Measurements from ENCODE around the gene SF3A1. TPM values are rescaled to one million over a fixed set of nuclear protein-coding genes. Genes with fewer than 3 reads are reported as not detected.

The SF3A1 gene
- total and polyA plus RNA-seq, 2 of the 13 experiments (the other 11 are each of a cell fraction or from before 2014, with no cell fraction given) = 10.0 to 22.0 TPM

DNA sequence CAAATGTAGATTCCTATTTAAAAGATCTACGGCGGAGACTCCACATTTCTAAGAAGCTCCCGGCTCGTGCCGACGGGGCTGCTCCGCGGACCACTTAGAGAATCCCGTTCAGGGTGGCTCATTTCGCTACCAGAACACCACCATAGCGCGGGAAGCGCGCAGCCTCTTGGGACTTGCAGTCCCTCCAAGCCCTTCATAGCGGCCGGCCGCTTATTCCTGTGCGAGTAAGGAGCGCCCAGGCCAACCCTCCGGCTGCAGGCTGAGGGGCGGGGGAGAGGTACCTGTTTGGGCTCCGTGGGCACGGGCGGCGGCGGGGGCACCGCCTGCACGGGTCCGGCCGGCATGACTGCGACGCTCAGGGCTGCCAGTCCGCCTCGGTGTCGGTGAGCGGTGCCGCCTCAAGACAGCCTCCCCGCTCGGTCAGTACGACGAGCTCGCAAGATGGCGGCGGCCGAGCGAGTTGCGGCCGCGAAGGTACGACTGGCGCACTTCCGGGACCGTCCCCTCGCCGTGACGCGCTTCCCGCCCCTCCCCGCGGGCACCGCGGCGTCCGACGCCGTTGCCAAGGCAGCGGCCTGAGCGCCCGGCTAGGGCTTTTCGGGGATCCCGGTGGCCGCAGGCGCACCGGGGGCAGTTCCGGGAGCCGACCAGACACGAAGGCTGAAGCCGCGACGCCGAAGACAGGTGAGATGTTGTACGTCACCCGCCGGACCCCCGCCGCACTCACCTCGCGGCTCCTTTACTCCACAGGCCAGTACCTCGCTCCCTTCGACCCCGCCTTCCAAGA lies at the start of gene SF3A1, which contains the start of gene CCDC157 (continued):
- peak; percentile 59; the same call in 1 of the 2 replicates for TF ChIP-seq PRDM15 (CRISPR knock-in tag; IDR thresholded peaks at IDR 0.05)
- TF ChIP-seq, protein P1, sequence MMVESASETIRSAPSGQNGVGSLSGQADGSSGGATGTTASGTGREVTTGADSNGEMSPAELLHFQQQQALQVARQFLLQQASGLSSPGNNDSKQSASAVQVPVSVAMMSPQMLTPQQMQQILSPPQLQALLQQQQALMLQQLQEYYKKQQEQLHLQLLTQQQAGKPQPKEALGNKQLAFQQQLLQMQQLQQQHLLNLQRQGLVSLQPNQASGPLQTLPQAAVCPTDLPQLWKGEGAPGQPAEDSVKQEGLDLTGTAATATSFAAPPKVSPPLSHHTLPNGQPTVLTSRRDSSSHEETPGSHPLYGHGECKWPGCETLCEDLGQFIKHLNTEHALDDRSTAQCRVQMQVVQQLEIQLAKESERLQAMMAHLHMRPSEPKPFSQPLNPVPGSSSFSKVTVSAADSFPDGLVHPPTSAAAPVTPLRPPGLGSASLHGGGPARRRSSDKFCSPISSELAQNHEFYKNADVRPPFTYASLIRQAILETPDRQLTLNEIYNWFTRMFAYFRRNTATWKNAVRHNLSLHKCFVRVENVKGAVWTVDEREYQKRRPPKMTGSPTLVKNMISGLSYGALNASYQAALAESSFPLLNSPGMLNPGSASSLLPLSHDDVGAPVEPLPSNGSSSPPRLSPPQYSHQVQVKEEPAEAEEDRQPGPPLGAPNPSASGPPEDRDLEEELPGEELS (CRISPR knock-in tag; IDR thresholded peaks at IDR 0.05) = no peak
- 0 out of 2 replicates have a peak, but pooled peaks have one; percentile 41 for TF ChIP-seq GATA4 (IDR thresholded peaks at IDR 0.05; ENCODE audit: borderline replicate concordance, low read depth)
- TF ChIP-seq ZNF674 (CRISPR knock-in tag; IDR thresholded peaks at IDR 0.05; ENCODE audit: low read depth) = peak; percentile 89; the same call in 1 of the 2 replicates
- peak; percentile 92 for TF ChIP-seq CHCHD3 (CRISPR knock-in tag; IDR thresholded peaks at IDR 0.05)
- peak; percentile 69 for TF ChIP-seq ZNF777 (CRISPR knock-in tag; IDR thresholded peaks at IDR 0.05)
- no peak for TF ChIP-seq RNF2 (conservative IDR thresholded peaks at IDR 0.05; ENCODE audit: low read depth)
- peak; percentile 70; the same call in 1 of the 2 replicates for TF ChIP-seq RFXAP (CRISPR knock-in tag; IDR thresholded peaks at IDR 0.05; ENCODE audit: borderline replicate concordance)
- TF ChIP-seq ZNF709 (CRISPR knock-in tag; IDR thresholded peaks at IDR 0.05) = peak; percentile 85; the same call in 1 of the 2 replicates
- TF ChIP-seq USF2 (IDR thresholded peaks at IDR 0.05; ENCODE audit: low read depth, low read length) = no peak
- TF ChIP-seq USF2 (CRISPR knock-in tag; IDR thresholded peaks at IDR 0.05; ENCODE audit: borderline replicate concordance) = no peak; the same call in 1 of the 2 replicates
- TF ChIP-seq ZNF879 (CRISPR knock-in tag; IDR thresholded peaks at IDR 0.05) = 0 out of 2 replicates have a peak, but pooled peaks have one; percentile 27
- peak; percentile 32; the same call in 1 of the 2 replicates for TF ChIP-seq KDM5A (IDR thresholded peaks at IDR 0.05; ENCODE audit: borderline replicate concordance, low read length)
- TF ChIP-seq SYNCRIP (IDR thresholded peaks at IDR 0.05; ENCODE audit: insufficient read depth, low read depth, low read length) = no peak
- TF ChIP-seq, protein P2, sequence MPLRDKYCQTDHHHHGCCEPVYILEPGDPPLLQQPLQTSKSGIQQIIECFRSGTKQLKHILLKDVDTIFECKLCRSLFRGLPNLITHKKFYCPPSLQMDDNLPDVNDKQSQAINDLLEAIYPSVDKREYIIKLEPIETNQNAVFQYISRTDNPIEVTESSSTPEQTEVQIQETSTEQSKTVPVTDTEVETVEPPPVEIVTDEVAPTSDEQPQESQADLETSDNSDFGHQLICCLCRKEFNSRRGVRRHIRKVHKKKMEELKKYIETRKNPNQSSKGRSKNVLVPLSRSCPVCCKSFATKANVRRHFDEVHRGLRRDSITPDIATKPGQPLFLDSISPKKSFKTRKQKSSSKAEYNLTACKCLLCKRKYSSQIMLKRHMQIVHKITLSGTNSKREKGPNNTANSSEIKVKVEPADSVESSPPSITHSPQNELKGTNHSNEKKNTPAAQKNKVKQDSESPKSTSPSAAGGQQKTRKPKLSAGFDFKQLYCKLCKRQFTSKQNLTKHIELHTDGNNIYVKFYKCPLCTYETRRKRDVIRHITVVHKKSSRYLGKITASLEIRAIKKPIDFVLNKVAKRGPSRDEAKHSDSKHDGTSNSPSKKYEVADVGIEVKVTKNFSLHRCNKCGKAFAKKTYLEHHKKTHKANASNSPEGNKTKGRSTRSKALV (CRISPR knock-in tag; IDR thresholded peaks at IDR 0.05) = peak; percentile 81
- TF ChIP-seq HES4 (CRISPR knock-in tag; IDR thresholded peaks at IDR 0.05; ENCODE audit: borderline replicate concordance) = peak; percentile 85
- TF ChIP-seq NFKBIZ (CRISPR knock-in tag; IDR thresholded peaks at IDR 0.05) = no peak
- TF ChIP-seq ZNF780A (CRISPR knock-in tag; IDR thresholded peaks at IDR 0.05) = no peak
- peak; percentile 78 for TF ChIP-seq ZNF891 (CRISPR knock-in tag; IDR thresholded peaks at IDR 0.05)
